Upper lobe of left lung (tissue), 4 donors: ENCODE data around the gene TTLL4.

Experiments
- CTCF ChIP-seq, 6 experiments: fragments of 450-650 bp in 4 of 6; fragments of 200-600 bp in 2 of 6; sonication (generic) in 2 of 6; IDR thresholded peaks; one replicate each; pipeline ENCODE4 v1.5.1; 2016 to 2019; ENCODE audit warnings: antibody characterized with exemption in 6 of 6
- EP300 ChIP-seq, 4 donors: sonication (generic); formaldehyde crosslinking; IDR thresholded peaks; one replicate each; pipeline ENCODE4 v1.5.1; 2017; ENCODE audit warnings: antibody characterized with exemption in 4 of 4, control low read depth in 2 of 4
- POLR2A ChIP-seq, 4 donors: fragments of 450-650 bp; IDR thresholded peaks; one replicate each; pipeline ENCODE4 v1.5.1; 2016 to 2017; ENCODE audit warnings: antibody characterized with exemption in 4 of 4, mild to moderate bottlenecking in 2 of 4

DNA sequence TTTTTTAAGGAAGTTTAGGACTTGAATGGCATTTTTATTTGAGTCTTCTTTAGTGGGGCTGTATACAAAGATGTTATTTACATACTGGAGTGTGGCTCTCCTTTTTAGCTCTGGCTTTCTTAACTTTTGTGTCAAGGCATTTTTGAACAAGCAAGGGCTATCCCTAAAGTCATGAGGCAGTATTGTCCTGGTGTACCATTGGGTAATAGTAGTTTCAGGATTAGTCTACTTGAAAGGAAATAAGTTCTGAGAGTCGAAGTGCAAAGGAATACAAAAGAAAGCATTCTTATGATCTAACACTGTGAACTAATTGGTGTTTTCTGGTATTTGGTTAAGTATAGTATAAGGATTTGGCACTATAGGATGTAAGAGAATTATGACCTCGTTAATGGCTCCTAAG lies 69.4 kb downstream of the TTLL4 start:
- TF ChIP-seq CTCF (IDR thresholded peaks at IDR 0.05) (no peak), EP300 (IDR thresholded peaks at IDR 0.05) (no peak), POLR2A (IDR thresholded peaks at IDR 0.05) (no peak)
